ENCODE data around the gene APIP. TPM values are rescaled to one million over a fixed set of nuclear protein-coding genes. Genes with fewer than 3 reads are reported as not detected.

APIP gene
- polyA plus RNA-seq, 1 experiment: 10.0 TPM

GRCh38 chr11:34877375-34877975 is 38.7 kb downstream of the APIP start:
- no peaks in the 10 kb centered on the region for H3K36me3 ChIP-seq (ENCODE audit: control insufficient read depth, insufficient read depth, low read length)
- no peak overlapping the region for H3K4me3 ChIP-seq (ENCODE audit: low read depth, low read length)
- no peak for DNase-seq (ENCODE audit: low read depth)
- no peaks in the 10 kb centered on the region for H3K27me3 ChIP-seq (ENCODE audit: control insufficient read depth, insufficient read depth, low read length)
- ChIA-PET CTCF (interaction anchor here (0.6 kb wide), 1 partner anchor 8 kb away, joined by 3 read pairs; no protein-coding TSS in a partner anchor), POLR2A (no interaction called here)
- TF ChIP-seq, protein P1, sequence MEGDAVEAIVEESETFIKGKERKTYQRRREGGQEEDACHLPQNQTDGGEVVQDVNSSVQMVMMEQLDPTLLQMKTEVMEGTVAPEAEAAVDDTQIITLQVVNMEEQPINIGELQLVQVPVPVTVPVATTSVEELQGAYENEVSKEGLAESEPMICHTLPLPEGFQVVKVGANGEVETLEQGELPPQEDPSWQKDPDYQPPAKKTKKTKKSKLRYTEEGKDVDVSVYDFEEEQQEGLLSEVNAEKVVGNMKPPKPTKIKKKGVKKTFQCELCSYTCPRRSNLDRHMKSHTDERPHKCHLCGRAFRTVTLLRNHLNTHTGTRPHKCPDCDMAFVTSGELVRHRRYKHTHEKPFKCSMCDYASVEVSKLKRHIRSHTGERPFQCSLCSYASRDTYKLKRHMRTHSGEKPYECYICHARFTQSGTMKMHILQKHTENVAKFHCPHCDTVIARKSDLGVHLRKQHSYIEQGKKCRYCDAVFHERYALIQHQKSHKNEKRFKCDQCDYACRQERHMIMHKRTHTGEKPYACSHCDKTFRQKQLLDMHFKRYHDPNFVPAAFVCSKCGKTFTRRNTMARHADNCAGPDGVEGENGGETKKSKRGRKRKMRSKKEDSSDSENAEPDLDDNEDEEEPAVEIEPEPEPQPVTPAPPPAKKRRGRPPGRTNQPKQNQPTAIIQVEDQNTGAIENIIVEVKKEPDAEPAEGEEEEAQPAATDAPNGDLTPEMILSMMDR (IDR thresholded peaks at IDR 0.05; ENCODE audit: insufficient read depth, low read depth, low read length): no peak

DNA sequence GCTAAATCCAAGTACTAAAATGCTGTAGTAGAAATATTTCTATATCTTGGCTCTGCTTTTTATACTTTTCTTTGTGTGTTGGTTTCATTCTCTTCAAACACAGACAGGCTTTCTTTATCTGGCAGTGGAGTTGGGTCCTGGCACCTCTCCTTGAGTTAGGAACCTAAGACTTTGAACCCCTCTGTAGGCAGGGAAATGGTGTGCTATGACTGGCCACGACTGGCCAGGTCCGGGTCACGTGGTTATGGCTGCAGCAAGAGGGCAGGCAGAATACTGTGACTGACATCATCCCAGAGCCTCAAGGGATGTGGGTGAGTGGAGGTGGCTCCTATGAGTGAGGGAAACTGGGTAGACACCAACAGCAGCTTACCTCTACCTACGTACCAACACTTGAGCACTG is 42.0 kb downstream of the APIP start:
- TF ChIP-seq, protein P1 (IDR thresholded peaks at IDR 0.05; ENCODE audit: insufficient read depth, low read depth, low read length): no peak
- DNase-seq (ENCODE audit: low read depth): no peak
- H3K27me3 ChIP-seq (ENCODE audit: control insufficient read depth, insufficient read depth, low read length): no peaks in the 10 kb centered on the region
- POLR2A ChIA-PET: no interaction called here
- CTCF ChIA-PET: interaction anchor here (2.0 kb wide), 1 partner anchor 288 kb away, joined by 5 read pairs; no protein-coding TSS in a partner anchor
- H3K36me3 ChIP-seq (ENCODE audit: control insufficient read depth, insufficient read depth, low read length): no peaks in the 10 kb centered on the region
- no peak overlapping the region for H3K4me3 ChIP-seq (ENCODE audit: low read depth, low read length)

GRCh38 chr11:34870548-34871196 is 45.5 kb downstream of the APIP start:
- CTCF ChIA-PET: interaction anchor here (0.9 to 1.9 kb wide), 3 partner anchors 12 to 16 kb away, joined by 3 to 5 read pairs (median 5); no protein-coding TSS in a partner anchor
- DNase-seq (ENCODE audit: low read depth): no peak
- no peaks in the 10 kb centered on the region for H3K36me3 ChIP-seq (ENCODE audit: control insufficient read depth, insufficient read depth, low read length)
- no peak overlapping the region for H3K4me3 ChIP-seq (ENCODE audit: low read depth, low read length)
- no peaks in the 10 kb centered on the region for H3K27me3 ChIP-seq (ENCODE audit: control insufficient read depth, insufficient read depth, low read length)
- TF ChIP-seq, protein P1 (IDR thresholded peaks at IDR 0.05; ENCODE audit: insufficient read depth, low read depth, low read length): no peak
- POLR2A ChIA-PET: no interaction called here

- CTCF ChIA-PET: interaction anchor here (1.6 to 1.9 kb wide), 3 partner anchors 9 to 15 kb away, joined by 3 to 5 read pairs (median 5); no protein-coding TSS in a partner anchor
- Histone ChIP-seq H3K27me3 (ENCODE audit: control insufficient read depth, insufficient read depth, low read length) (no peaks in the 10 kb centered on the region; the same call in 1 of the 2 replicates), H3K4me3 (ENCODE audit: low read depth, low read length) (no peak overlapping the region), H3K36me3 (ENCODE audit: control insufficient read depth, insufficient read depth, low read length) (no peaks in the 10 kb centered on the region)
- POLR2A ChIA-PET: no interaction called here
- DNase-seq (ENCODE audit: low read depth): no peak
- TF ChIP-seq, protein P1 (IDR thresholded peaks at IDR 0.05; ENCODE audit: insufficient read depth, low read depth, low read length): 0 out of 2 replicates have a peak, but pooled peaks have one; percentile 16
These were observed 46.8 kb downstream of the APIP start for GRCh38 chr11:34869425-34869824.

GRCh38 chr11:34866375-34866774 is 49.8 kb downstream of the APIP start:
- ChIA-PET POLR2A (no interaction called here), CTCF (interaction anchor here (0.7 to 1.4 kb wide), 3 partner anchors 14 to 280 kb away, joined by 3 to 5 read pairs (median 4); no protein-coding TSS in a partner anchor)
- TF ChIP-seq, protein P1 (IDR thresholded peaks at IDR 0.05; ENCODE audit: insufficient read depth, low read depth, low read length): no peak
- peaks cover 1% of the 10 kb centered on the region; the same call in 1 of the 2 replicates for H3K27me3 ChIP-seq (ENCODE audit: control insufficient read depth, insufficient read depth, low read length)
- no peak for DNase-seq (ENCODE audit: low read depth)
- no peaks in the 10 kb centered on the region for H3K36me3 ChIP-seq (ENCODE audit: control insufficient read depth, insufficient read depth, low read length)
- H3K4me3 ChIP-seq (ENCODE audit: low read depth, low read length): no peak overlapping the region
